Measurements from ENCODE around the gene CBY3.
A peak's percentile ranks its signal among the peaks of the same experiment; 100 is the strongest.
"Not testable (repeated sequence)": the region's sequence is repeated elsewhere in the genome, so short reads cannot be mapped to it uniquely, and the experiment has no call there.

Gene CBY3

DNA sequence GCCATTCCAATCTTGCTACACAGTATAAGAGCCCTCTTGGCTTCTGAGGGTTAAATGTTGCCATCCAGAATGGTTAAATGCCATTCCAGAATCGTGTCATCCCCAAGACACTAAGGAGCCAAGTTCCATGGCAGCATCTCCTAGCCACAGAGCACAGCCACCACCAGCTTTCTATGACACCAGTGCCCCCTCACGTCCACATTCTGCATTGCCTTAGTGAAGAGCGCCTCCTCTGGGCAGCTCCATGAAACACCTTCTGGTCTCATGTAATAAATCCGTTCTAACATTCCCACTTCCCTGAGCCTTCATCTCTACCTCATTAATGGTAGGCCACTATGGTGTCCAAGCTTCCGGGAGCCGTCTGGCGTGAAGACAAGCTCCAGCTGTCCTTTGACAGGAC is 12.4 kb downstream of the CBY3 start:
- peak; percentile 31 for DNase-seq (ENCODE audit: low spot score)

DNA sequence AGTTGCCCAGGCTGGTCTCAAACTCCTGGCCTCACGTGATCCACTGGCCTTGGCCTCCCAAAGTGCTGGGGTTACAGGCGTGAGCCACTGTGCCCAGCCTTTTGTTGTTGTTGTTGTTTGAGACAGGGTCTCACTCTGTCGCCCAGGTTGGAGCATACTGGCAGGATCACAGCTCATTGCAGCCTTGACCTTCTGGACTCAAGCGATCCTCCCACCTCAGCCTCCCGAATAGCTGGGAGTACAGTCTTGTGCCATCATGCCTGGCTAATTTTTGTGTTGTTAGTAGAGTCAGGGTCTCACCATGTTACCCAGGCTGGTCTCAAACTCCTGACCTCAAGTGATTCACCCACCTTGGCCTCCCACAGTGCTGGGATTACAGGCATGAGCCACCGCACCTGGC is 19.2 kb downstream of the CBY3 start:
- not testable (repeated sequence) for DNase-seq (ENCODE audit: low spot score)

DNA sequence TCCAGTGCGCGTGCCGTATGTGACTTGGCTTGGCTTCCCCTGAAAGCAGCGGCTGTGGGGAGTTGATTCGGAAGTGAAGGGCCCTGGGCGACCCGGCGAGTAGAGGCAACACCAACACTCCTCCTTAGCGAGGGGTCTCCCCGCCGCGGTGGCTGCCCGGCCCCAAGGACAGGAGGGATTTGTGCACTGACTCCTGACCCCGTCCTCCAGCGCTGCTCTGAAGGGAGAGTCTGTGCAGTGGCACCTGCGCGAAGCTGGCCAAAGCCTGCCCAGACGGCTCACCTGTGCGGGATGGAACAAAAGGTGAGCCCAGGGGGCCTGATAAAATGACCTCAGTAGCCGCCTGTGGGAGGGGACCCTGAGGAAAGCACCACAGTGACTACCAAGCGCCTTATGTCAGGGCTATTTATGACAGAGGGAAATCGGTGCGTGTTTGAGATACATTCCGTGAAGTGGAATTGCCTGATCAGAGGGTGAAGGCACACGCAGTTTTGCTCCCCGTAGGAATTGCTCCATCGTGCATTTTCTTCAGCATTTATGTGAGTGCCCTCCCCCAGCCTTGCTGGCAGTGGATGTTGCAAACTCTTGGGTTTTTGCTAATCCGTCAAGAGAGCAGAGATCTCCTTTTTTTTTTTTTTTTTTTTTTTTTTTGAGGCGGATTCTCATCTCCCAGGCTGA is 22.5 kb downstream of the CBY3 start:
- not testable (repeated sequence) for DNase-seq (ENCODE audit: low spot score)

DNA sequence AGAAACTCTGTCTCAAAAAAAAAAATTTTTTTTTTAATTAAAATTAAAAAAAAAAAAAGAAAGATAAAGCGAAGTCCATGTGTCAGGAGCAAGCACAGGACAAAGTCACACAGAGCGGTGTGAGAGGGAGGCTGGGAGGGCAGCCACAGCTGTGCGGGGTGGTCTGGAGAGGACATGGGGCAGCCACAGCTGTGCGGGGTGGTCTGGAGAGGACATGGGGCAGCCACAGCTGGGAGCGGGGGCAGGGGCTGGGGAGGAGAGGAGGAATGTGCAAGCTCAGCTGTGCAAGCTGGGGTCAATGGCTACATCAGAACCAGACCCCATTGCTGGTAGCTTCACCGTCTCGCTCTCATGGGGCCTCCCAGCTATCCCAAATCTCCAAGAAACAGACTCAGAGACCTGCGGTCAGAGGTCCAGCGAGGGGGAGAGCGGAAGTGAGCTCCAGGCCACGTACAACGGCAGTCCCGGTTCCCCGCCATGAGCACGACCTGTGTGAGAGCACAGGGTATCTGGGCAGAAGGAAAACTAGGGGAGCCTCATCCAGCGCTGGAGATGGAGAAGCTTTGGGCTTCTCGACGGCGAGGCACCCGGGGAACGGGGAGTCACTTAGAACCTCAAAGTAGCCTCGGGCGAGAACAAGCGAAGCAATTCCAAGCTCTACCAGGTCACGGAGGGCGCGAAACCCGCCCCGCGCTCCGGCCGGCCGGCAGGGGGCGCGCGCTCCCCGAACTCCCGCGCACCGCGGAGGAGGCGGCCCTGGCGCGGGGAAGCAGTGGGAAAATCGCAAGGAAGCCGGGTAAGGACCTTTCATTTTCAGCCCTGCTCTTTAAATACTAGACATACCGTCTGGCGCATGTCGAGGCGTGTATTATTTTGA is 23.3 kb downstream of the CBY3 start:
- DNase-seq (ENCODE audit: low spot score), result not testable (repeated sequence)

DNA sequence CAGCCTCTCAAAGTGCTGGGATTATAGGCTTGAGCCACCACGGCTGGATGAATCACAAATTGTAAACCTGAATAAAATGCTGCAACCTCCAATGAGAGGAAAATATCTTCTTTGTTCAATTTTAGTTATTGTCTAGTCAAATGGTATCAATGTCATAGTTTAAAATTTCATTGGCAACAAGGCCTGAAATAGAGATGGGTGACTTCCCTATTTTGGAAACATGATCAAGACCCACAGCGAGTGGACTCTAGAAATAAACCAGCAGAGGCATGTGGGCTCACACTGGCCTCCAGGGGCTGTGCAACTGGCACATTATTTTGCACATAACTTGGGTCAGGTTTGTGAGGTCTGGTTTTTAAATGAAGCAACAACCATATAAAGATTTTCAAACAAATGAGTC is 27.7 kb downstream of the CBY3 start:
- DNase-seq (ENCODE audit: low spot score), result not testable (repeated sequence)

DNA sequence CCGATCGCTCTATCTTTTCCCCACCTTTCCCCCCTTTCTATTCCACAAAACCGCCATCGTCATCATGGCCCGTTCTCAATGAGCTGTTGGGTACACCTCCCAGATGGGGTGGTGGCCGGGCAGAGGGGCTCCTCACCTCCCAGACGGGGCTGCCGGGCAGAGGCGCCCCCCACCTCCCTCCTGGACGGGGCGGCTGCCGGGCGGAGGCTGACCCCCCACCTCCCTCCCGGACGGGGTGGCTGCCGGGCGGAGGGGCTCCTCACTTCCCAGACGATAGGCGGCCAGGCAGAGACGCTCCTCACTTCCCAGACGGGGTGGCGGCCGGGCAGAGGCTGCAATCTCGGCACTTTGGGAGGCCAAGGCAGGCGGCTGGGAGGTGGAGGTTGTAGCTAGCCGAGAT is 30.6 kb downstream of the CBY3 start:
- not testable (repeated sequence) for DNase-seq (ENCODE audit: low spot score)

DNA sequence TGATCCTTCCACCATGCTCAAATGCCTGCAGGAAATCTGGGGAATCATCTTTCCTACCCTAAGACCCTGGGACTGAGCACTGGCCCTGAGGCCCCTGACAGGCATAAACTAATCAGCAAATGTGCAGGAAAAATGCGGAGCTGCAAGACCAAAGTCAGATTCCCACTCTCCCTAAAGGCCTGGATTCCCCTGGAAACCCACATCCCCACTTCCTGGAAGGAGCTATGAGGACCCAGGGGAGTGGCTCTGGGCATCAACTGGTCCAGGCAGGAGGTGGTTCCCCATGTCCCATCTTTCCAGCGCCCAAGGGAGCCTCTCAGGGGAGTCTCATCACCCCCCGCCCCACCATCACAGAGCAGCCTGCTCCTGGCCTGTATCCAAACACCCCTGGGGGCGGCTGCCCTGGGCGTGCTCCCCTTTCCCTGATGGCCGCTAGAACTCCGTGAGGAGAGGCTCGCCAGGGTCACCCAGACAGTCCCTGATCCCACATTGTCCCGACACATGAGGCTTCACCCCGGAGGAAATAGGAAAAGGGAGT is 31.6 kb downstream of the CBY3 start:
- DNase-seq (ENCODE audit: low spot score), result not testable (repeated sequence)

DNA sequence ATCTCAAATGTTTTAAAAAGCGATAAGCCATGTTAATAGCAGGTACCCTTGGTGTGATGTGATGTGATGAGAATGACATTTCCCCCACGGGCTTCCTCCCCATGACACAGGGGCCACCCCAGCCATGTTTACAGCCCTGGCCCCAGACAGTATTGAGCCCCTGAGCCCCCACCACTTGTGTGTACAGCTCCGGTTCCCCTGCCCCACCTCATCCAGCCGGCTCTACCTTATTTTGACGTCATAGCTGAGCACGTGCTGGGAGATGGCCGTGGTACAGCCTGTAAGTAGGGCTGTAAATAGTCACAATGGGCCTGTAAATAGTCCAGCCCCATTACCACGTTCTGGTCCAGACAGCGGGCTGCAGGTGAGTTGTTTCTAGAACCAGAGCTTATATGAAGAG is 32.4 kb downstream of the CBY3 start:
- DNase-seq (ENCODE audit: low spot score), result no peak

DNA sequence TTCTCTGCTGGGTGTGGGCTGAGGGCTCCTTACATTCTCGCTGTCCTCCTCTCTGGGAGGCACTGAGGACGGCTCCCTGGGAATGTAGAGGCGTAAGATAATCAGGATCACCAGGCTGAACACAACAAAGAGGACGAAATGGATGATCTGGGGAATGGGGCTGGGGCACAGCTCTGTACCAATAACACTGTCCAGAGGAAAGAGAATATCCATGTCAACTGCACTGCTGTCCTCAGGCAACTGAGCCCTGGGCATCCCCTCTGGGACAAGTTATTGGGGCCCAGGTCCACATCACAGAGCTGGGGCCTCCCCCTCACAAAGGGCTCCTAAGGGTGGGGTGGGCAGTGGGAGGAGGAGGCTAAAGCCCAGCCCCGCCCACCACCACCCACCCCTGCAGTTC is 36.1 kb downstream of the CBY3 start:
- DNase-seq (ENCODE audit: low spot score), result not testable (repeated sequence)

DNA sequence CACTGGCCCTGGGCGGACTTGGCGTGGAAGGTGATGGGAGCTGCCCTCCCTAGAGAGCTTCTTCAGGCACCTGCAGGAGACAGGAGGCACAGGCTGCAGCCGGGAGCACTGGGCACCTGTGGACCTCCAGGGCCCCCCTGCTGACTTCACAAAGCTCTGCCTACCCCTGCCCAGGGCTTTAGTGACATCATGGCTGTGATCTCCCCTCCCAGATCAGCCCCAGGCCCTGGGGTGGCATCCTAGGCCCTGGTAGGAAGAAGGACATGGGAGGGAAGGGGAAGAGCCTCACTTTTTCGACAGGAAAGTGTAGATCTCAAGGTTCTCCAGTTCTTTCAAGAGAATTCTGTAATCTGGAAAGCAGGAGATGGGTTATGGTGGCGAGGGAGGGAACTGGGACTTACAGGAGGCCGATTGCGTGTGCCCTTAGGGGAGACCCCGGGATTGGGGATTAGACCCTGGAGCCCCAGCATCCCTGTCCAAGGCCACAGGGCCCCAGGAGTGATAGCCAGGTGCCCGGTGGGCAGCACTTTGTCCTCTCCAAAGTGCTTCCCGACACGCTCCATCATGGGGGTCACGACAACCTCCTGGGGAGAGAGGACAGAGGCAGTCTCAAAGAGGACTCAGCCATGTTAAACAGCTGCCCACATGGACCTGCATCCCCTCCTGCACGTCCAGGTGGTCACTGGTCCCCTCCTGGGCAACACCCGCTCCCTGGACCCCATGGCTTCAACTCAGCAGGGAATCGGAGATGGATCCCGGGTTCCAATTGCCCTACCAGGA is 37.5 kb downstream of the CBY3 start:
- not testable (repeated sequence) for DNase-seq (ENCODE audit: low spot score)

DNA sequence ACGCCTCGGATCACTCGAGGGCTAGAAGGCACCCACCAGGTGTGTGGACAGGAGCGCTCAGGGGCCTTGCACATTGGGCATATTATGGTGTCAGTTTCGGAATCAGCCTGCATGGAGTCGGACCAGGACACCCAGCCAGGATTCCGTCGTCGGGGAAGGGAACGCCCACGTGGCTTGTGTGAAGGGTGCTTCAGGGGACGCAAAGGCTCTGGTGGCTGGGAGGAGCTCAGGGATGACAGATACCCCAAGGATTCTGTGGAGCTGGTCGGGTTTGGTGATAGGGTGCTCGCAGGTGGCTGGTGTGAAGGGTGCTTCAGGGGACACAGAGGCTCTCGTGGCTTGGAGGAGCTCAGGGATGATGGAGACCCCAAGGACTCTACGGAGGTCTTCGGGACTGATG is 38.2 kb downstream of the CBY3 start:
- not testable (repeated sequence) for DNase-seq (ENCODE audit: low spot score)

DNA sequence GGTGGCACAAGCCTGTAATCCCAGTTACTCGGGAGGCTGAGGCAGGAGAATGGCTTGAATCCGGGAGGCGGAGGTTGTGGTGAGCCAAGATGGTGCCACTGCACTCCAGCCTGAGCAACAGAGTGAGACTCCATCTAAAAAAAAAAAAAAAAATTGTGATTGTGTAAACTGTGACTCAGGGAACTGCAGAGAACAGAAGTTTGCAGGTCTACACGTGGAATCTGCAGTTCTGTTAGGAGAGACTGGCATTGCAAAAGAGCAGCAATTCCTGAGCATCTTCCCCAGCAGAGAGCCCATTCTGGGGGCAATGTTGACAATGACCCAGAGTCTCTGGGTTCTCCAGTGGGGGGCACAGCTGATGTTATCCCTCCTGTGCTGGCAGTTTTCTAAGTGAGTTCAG is 39.1 kb downstream of the CBY3 start:
- DNase-seq (ENCODE audit: low spot score), result not testable (repeated sequence)

DNA sequence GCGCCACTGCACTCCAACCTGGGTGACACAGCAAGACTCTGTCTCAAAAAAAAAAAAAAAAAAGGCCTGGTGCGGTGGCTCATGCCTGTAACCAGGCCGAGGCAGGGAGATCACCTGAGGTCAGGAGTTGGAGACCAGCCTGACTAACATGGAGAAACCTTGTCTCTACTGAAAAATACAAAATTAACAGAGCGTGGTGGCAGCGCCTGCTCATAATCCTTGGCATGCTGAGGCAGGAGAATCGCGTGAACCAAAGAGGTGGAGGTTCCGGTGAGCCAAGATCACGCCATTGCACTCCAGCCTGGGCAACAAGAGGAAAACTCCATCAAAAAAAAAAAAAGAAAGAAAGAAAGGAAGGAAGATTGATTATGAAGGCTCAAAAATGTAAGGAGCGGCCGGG is 41.5 kb downstream of the CBY3 start:
- not testable (repeated sequence) for DNase-seq (ENCODE audit: low spot score)

DNA sequence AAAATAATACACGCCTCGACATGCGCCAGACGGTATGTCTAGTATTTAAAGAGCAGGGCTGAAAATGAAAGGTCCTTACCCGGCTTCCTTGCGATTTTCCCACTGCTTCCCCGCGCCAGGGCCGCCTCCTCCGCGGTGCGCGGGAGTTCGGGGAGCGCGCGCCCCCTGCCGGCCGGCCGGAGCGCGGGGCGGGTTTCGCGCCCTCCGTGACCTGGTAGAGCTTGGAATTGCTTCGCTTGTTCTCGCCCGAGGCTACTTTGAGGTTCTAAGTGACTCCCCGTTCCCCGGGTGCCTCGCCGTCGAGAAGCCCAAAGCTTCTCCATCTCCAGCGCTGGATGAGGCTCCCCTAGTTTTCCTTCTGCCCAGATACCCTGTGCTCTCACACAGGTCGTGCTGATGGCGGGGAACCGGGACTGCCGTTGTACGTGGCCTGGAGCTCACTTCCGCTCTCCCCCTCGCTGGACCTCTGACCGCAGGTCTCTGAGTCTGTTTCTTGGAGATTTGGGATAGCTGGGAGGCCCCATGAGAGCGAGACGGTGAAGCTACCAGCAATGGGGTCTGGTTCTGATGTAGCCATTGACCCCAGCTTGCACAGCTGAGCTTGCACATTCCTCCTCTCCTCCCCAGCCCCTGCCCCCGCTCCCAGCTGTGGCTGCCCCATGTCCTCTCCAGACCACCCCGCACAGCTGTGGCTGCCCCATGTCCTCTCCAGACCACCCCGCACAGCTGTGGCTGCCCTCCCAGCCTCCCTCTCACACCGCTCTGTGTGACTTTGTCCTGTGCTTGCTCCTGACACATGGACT is 46.3 kb downstream of the CBY3 start:
- DNase-seq (ENCODE audit: low spot score), result not testable (repeated sequence)

DNA sequence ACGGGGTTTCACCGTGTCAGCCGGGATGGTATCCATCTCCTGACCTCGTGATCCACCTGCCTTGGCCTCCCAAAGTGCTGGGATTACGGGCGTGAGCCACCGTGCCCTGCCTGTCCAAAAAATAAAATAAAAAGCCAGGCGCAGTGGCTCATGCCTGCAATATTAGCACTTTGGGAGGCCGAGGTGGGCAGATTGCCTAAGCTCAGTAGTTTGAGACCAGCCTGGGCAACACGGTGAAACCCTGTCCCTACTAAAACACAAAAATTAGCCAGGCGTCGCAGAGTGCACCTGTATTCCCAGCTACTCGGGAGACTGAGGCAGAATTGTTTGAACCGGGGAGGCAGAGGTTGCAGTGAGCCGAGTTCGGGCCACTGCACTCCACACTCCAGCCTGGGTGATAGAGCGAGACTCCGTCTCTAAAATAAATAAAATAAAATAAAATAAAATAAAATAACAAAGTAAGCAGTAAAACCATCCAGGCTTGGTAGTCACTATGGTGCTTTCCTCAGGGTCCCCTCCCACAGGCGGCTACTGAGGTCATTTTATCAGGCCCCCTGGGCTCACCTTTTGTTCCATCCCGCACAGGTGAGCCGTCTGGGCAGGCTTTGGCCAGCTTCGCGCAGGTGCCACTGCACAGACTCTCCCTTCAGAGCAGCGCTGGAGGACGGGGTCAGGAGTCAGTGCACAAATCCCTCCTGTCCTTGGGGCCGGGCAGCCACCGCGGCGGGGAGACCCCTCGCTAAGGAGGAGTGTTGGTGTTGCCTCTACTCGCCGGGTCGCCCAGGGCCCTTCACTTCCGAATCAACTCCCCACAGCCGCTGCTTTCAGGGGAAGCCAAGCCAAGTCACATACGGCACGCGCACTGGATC is 47.1 kb downstream of the CBY3 start:
- not testable (repeated sequence) for DNase-seq (ENCODE audit: low spot score)

Data from germinal center (tissue), 1 donor.